ENCODE results near the gene ROR2.

The ROR2 gene

DNA sequence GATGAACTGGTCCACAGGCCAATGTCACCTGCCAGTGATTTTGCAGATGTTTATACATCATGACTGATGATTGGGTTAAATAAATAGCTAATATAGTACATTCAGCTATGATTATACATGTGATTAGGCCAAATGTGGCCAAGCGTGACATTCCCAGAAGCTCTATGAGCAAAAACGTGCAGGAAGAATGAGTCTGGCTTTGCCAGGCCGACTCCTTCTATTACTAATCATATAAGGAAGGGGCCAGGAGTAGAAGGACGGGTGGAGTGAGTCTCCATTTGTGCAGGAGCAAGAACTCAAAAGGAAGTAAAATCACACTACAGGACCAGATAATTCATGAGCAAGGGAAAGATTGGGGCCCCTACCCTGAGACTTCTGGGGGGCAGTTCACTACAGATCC lies 178.2 kb downstream of the ROR2 start:
- peak; percentile 76 for DNase-seq (ENCODE audit: low spot score)

DNA sequence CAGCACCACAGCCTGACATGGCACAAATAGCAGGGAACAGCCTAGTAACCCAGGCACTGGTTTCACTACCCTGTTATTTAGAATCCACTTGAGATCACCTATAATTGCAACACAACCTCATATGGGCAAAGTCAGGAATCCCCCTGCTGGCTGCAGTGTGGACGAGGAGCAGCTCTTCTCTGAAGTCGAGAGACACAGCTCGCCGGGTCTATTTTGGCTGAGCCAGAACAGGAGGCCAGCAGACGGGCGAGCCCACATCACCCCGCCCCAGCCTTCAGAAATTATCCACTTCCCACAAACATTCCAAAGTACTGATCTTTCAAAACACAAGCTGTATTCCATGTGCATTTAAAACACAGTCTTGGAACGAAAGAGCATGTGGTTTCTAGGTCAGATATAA lies 179.0 kb downstream of the ROR2 start:
- DNase-seq (ENCODE audit: low spot score) = peak; percentile 68

DNA sequence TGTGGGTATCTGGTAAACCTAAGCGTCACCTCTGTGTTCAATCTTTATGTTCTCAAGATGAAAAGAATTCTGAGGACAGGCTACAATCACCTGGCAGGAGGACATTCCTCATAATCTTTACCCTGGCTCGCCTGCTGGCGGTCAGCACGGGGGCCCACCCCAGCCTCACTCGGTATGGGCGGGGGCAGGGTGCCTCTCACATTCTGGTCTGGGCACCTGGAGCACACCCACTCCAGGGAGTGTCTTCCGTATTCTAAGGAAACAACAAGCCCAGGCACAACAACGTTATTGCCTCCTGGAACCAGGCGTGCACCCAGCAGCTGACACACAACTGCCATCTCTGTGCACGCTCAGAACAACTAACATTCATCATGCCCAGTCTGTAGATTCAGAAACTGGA lies 179.8 kb downstream of the ROR2 start:
- no peak for DNase-seq (ENCODE audit: low spot score)

DNA sequence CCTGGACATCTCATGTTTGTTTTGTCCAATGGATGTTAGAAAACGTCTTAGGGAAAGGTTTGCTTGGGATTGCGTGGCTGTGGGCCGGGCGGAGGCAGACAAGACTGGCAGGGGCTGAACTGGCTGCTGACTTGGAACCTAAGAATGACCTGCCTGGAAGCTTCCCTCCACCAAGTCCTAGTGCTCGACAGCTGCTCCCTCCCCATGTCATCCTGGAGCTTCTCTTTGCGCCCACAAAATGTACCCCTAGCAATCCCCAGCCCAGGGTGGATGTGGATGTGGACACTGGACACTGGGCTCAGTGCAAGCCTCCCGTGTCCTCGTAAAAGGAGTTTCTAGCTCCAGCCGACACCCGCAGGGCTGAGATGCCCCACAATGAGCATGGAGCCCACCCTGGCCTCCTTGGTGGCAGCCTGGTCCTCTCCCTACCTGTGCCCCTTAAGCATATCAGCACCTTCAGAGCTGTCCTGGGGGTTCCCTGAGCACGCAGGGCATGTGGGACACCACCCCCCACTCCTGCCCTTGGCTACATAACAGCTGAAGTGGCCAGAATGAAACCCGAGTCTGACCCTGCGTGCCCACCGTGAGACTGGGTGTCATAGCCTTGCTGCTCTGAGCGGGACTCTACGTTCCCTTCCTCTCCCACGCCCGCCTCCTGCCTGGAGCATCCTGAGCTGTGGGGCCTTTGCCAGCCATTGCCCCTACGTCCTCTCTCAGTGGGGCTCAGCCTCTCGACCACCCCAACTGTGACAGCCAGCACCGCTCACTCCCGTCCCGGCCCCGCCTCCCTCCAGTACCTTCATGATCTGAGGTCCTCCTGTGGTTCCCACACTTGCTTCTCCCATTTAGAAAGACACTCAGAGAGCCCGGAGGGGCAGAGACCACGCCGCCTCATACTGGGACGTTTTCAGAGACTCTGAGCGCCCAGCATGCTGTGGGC lies 180.8 kb downstream of the ROR2 start:
- DNase-seq (ENCODE audit: low spot score) = no peak

DNA sequence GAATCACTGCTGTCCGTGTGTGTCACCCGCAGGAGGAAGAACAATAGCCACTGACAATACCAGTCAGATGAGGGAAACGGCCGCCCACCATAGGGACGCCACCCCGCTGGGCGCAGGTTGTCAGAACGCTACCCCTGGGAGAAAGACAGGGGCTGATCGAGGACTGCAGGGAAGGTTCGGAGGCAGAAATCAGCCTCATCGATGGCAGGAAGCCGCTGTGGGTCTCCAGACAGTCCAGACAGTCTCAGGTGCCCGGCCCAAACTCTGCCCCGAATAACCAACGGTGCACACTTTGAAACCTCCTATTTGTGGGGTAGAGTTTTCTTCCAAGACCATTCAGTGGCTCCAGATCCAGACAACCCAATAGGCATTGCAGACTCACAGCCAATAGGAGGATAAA lies 181.5 kb downstream of the ROR2 start:
- DNase-seq (ENCODE audit: low spot score) = no peak

DNA sequence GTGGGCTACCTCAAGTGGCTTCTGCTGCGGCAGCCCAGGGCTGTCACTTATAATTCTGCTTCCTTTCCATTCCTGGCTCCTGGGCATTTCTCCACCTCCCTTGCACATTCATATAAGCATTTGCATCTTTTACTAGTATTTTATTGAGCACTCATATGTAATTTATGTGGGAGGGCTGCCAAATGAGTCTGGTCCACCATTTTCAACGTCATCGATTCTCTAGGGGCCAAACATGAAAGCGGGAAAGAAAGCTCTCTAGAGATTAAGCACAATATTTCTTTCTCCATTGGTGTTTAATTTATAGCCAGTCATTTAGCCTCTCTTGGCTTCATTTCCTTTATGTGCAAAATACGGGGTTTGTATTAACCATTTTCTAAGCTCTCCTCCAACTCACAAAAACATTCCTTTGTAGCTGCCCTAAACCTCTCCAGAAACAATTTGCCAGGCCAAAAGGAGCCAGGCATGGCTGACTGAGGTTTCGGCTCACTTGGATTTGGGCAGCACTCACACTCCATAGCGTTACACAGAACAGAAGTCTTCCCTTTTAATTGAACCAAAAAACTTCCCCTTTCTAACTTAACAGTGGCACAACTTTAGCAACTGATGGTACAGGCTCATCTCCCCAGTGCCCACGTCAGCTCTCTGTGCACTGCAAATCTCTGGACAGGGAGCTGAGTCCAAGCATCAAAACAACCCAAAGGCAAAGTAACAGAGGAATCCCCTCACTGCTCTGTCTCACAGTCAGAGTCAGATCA lies 183.5 kb downstream of the ROR2 start:
- no peak for DNase-seq (ENCODE audit: low spot score)

DNA sequence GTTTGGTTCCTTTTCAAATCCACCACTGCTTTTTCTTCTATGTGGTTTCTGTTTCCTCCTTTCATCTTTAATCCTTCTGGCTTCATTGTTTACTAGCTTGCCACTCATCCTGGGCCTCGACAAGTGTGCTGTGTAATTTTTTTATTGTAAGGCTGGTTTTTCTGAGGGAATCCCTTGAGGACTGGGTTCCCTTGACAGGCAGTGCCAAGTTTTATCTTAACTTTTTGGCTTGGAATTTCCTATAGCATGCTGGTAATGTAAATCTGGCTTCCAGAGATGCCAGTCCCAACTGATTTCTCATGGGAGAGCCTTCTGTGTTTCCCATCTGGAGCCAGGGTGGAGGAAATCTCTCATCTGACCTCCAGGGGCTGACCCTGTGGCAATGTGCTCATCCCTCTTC lies 184.7 kb downstream of the ROR2 start:
- DNase-seq (ENCODE audit: low spot score) = no peak

DNA sequence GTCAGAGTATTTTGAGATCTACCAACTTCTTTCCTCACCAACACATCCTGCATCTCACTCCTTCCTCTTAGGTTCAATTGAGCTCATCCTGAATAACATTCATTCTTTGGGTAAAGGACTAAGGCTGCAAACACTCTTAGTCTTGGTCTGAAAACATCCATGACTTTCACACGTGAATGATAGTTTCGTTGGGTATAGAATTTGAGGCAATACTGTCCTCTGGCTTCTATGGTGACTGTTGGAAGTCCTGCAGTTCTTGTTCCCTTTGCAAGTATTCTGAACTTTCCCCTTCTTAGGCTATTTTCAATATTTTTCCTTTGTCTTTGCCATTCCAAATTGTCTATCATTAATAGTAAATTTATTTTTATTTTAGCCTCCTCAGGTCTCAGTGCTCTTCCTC lies 185.4 kb downstream of the ROR2 start:
- no peak for DNase-seq (ENCODE audit: low spot score)

DNA sequence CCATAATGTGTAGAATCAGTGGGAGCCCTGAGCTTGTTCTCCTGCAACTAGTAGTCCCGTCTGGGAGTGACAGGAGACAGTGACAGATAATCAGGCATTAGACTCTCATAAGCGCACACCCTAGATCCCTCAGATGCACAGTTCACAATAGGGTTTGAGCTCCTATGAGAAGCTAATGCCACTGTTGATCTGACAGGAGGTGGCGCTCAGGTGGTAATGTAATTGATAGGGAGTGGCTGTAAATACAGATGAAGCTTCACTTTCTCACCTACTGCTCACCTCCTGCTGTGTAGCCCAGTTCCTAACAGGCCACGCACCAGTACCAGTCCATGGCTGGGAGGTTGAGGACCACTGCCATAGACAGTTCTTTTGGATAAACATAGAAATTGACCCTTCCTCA lies 188.7 kb downstream of the ROR2 start:
- no peak for DNase-seq (ENCODE audit: low spot score)

DNA sequence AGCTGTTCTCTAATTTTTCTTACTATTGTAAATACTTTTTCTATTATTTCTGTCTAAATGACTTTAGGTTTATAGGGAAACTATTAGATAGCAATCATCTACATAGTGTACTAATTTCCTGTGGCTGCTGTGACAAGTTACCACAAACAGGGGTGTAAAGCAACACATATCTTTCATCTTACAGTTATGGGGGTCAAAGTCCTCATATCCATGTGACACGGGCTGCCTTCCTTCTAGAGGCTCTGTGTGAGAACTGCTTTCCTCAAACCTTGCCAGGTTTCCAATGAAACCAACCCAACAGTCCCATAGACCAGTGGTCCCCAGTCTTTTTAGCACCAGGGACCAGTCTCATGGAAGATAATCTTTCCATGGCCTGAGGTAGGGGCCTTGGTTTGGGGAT lies 189.1 kb downstream of the ROR2 start:
- DNase-seq (ENCODE audit: low spot score) = no peak

DNA sequence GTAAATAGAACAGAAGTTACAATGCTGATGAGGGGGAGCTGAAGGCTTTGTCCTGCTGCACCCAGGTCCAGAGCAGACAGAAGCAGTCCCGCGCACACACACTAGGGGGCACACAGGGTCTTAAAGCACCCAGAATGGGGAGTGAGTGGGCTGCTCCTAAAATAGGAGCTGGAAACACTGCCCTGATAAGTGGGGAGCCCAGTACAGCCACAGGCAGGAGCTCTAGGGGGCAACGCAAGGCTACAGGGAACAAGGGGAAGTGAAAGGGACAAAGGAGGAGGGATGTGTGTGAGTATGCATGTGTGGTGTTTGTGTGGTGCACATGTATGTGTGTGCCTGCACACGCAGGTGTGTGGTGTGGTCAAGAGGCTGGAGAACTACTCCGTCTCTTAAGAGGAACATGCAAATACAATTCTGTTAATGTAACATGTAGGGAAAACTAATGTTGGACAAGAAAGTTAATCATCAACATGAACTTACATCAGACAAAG lies 191.5 kb downstream of the ROR2 start:
- DNase-seq (ENCODE audit: low spot score) = peak; percentile 29

DNA sequence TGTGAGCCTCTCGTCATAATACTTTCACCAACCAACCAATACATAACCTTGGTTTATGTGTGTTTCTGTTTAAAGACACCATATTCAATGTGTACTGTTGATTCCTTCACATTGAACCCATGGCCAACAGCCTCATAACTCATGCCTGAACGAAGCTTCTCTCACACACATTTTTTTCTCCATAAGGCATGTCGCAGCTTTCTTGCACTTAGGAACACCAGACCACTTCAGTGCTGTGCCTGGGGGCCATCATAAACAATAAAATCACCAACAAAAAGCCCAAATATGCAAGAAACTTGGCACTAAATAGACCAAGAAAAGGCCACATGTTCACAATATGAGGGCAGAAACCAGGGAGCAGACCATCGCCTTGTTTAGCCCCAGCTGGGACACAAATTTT lies 192.2 kb downstream of the ROR2 start:
- no peak for DNase-seq (ENCODE audit: low spot score)

DNA sequence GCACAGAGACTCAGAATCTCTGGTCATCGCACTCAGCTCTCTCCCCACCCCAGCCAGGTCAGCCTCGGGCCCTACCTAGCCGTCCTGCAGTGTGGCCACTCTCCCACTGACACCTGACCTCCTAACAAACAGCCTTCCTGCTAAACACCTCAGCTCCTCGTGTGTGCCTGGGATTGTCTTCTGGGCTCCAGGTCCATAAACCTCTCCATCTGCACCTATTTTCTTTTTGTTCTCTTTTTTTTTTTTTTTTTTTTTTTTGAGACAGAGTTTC lies 193.6 kb downstream of the ROR2 start:
- DNase-seq (ENCODE audit: low spot score) = no peak

DNA sequence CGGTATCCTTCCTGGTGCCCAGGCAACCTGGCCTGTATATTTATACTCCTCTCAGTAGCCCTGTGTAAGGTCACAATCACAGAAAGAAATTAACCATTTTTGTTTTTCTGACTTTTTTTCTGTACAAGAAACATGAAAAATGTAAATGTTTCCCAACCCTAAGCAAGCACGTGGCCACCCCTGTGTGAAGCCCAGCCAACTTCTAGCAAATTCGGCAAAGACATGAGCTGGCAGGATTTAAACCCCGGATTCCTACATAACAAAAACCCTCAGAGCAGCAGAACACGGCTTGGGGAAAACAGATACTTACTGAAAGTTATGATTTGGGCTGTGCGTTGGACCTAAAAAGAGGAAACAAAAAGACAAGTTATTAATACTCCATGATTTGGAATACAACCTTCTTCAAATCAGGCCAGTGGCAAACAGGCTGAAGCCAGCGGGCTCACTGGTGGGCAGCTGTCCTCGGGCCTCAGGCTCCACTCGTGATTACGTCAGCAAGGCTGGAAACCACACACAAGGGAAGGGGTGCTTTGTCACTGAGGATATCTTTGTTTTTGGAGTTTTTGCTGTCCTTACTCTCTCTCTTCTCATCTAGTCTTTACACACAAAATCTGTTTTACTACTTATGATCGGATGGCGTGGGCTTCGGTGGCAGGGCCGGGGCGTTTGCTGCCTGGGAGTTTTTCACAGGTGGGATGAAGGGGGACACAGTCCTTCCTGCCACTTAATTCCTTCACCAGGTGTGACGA lies 194.1 kb downstream of the ROR2 start:
- DNase-seq (ENCODE audit: low spot score) = no peak

DNA sequence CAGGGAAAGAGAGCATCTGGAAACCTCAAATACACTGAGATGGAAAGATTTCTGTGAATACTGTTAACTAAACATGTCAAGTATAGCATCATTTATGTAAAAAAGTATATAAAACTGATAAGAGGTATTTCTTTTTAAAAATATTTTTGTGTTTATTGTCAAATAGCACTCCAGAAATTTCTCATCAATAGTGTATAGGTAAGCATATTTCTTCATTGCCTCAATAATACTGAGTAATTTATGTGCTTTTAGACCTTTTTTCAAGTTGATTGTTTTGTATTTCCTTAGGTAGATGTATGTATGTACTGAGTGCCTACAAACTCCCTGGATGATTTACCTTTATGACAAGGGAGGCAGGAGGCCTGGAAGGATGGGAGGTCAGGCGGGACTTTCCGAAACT lies 196.3 kb downstream of the ROR2 start:
- DNase-seq (ENCODE audit: low spot score) = no peak

DNA sequence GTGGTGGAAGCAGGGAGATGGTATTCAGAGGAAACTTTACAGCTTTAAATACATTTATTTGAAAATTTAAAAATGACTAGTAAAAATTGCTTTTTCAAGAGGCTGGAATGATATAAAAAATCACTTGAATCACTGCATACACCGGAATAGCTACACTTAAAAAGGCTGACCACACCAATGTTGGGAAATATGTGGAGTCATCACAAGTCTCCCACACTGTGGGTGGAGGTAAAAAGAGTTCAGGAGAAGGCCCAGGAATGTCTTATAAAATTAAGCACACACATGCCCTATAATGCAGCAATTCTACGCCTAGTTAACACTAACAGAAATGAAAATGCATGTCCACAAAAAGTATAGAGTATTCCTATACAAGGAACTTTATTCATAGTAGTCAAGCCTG lies 198.1 kb downstream of the ROR2 start:
- no peak for DNase-seq (ENCODE audit: low spot score)

DNA sequence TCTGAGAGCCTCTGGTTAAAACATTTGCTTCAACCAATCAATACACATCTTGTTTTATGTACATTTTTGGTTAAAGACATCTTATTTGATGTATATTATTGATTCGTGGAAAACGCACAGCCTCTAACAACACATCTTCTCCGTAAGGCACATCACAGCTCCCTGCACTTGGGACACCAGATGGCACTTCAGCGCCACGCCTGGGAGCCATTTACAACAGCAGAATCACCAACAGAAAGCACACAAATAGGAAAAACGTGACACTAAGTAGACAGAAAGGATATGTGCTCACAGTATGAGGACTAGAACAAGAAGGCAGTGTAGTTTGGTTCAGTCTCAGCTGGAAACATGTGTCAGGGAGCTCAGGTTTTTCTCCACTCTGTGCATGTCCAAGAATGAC lies 199.7 kb downstream of the ROR2 start:
- no peak for DNase-seq (ENCODE audit: low spot score)

DNA sequence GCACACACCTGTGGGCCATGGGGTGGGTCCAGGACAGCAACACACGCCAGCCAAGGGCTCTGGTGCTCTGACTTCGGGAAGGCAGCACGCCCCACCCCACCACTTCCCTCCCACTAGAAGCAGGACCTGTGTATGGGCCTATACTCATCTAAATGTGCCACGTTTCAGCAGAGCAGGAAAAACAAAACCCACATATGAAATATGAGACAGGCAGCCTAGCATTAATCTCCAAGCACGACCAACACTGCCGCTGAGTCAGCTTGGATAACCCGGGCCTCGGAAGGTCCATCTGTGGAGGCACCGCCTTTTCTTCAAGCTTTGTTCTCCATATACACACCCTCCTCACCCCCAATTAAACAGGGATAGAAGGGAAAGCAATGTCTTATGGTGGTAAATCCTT lies 203.1 kb downstream of the ROR2 start:
- no peak for DNase-seq (ENCODE audit: low spot score)

DNA sequence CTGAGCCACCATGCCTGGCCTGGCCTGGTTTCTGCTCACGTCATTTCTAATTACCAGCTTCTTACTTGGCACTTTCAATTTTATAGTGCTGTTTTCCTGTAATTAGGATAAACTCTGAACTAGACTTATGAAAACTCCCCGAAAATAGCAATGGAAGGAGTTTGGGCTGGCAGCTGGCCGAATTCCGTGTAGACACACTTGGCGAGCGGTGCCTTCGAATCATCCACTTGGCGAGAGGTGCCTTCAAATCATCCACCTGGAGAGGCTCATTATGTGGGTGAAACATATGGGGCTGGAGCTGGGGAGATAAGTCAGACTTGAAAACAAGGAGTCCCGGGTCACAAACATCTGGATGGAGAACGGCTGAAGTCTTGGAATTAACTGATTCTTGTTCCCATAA lies 203.7 kb downstream of the ROR2 start:
- DNase-seq (ENCODE audit: low spot score) = no peak

DNA sequence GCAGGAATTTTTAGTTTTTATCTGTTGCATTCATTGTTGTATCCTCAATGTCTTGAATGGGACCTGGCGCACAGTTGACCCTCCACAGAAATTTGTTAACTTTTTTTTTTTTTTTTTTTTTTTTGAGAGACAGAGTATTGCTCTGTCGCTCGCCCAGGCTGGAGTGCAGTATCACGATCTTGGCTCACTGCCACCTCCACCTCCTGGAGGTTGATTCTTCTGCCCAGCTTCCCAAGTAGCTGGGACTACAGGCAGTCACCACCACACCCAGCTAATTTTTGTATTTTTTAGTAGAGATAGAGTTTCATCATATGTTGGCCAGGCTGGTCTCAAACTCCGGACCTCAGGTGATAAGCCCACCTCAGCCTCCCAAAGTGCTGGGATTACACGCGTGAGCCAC lies 205.9 kb downstream of the ROR2 start:
- DNase-seq (ENCODE audit: low spot score) = no peak

DNA sequence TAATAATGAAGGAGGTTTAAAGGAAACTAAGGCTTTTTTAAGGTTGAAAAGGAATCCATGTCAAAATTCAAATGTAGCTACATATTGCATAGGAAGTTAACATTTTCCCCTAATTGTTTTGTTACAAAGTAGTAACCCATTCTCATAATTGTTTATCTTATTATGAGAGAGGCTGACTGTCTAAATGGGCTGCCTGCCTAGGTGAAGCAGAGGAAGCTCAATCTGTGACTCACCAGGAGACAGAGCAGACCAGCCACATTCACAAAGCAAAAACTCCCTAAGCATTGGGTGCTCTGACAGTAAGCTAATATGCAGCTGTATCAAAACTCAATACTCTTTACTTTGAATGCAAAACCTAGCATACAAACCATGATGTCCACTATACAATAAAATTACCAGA lies 208.5 kb downstream of the ROR2 start:
- peak; percentile 55 for DNase-seq (ENCODE audit: low spot score)

DNA sequence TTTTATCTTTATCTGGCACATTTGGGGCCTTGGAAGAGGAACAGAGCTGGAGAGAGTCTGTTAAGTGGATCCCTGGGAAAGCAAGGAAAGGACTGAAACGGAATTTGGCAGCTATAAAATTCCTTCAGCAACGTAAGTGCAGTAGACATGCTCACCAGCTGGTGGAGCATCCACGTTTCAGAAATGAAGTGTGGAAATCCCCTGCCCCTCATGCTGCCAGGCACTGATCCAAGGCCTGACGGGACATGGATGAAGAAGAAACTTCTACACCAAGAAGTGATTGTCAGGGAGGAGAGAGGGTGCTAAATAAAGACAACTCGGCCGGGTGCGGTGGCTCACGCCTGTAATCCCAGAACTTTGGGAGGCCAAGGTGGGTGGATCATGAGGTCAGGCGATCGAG lies 209.3 kb downstream of the ROR2 start:
- peak; percentile 56 for DNase-seq (ENCODE audit: low spot score)
